K562 (cell line): ENCODE results near the gene PSMA2. TPM values are rescaled to one million over a fixed set of nuclear protein-coding genes. Genes with fewer than 3 reads are reported as not detected.

Experiments
- ATAC-seq: fragments of 200-7000 bp; cut with Tn5 transposase; 3 replicates; pipeline ENCODE4 v1.9.1; 2020; ENCODE audit warnings: moderate library complexity
- BruUV-seq: library from RNA; stranded (reverse); fragments of 400-500 nt; replicated peaks from 2 replicates; lab custom pipeline; 2021; lab: Mats Ljungman, UMichigan
- CTCF ChIA-PET: fragments of 300-600 bp; formaldehyde crosslinking; extraction: SDS; loops from one replicate; lab custom pipeline; 2021; ENCODE audit warnings: low intra/inter-chr PET ratio; lab: Yijun Ruan, JAX
- POLR2A ChIA-PET: fragments of 300-600, 350-650 bp; sonication (Branson Sonifier 250); formaldehyde crosslinking; extraction: SDS; loops from one replicate; lab custom pipeline; 2021; ENCODE audit warnings: antibody characterized with exemption, inconsistent platforms; lab: Yijun Ruan, JAX
- DNase-seq, 4 experiments: peaks; one replicate each; pipeline versions ENCODE4 v3.0.0 to v3.0.0-alpha.2; 2011 to 2018; ENCODE audit warnings: low spot score in 3 of 4, mixed read lengths in 3 of 4; ENCODE audit errors: extremely low read depth in 1 of 4
- FAIRE-seq: peaks from 2 replicates; lab custom pipeline; 2011; peaks lifted over from hg19 to GRCh38; lab: Jason Lieb, UNC
- H2AFZ ChIP-seq: 2 replicates; pipeline ENCODE4 v1.6.0; 2011; ENCODE audit warnings: low read depth, low read length, control low read depth, inconsistent platforms
- H3K27ac ChIP-seq: fragments of 200-600 bp; 3 replicates; pipeline ENCODE4 v1.8.0; 2011; ENCODE audit warnings: low read depth, mild to moderate bottlenecking, control low read depth, inconsistent platforms, low read length, moderate library complexity, mixed read lengths; ENCODE audit errors: extremely low read depth
- H3K27me3 ChIP-seq, 2 experiments: fragments of 300-600 bp in 1 of 2; 2 replicates in 1 of 2; 3 replicates in 1 of 2; pipeline versions ENCODE4 v1.6.0 to v1.8.0; 2011; ENCODE audit warnings: inconsistent platforms in 2 of 2, low read length in 2 of 2, mild to moderate bottlenecking in 1 of 2, mixed read lengths in 1 of 2, moderate library complexity in 1 of 2; ENCODE audit not compliant: control insufficient read depth in 2 of 2, insufficient read depth in 2 of 2
- H3K36me3 ChIP-seq: fragments of 300-600 bp; 3 replicates; pipeline ENCODE4 v1.8.0; 2011; ENCODE audit warnings: mild to moderate bottlenecking, low read length, inconsistent platforms; ENCODE audit not compliant: control insufficient read depth, insufficient read depth
- H3K4me1 ChIP-seq, 2 experiments: fragments of 200-600 bp in 1 of 2; replicated peaks in 1 of 2; 2 replicates in 1 of 2; 3 replicates in 1 of 2; pipeline versions ENCODE4 v1.5.1 to v1.8.0; 2011; ENCODE audit warnings: inconsistent platforms in 2 of 2, low read length in 2 of 2, mild to moderate bottlenecking in 1 of 2, mixed read lengths in 1 of 2, moderate library complexity in 1 of 2; ENCODE audit not compliant: control insufficient read depth in 2 of 2, insufficient read depth in 2 of 2
- H3K4me2 ChIP-seq: 2 replicates; pipeline ENCODE4 v1.6.1; 2011; ENCODE audit warnings: low read length, control low read depth, inconsistent platforms, mixed read lengths; ENCODE audit not compliant: insufficient read depth
- H3K4me3 ChIP-seq: fragments of 200-600 bp; sonication (generic), shearing (Covaris generic); 2 replicates; pipeline ENCODE4 v1.5.1; 2016; ENCODE audit warnings: control low read depth, inconsistent platforms
- H3K79me2 ChIP-seq: fragments of 200-600 bp; 3 replicates; pipeline ENCODE4 v1.8.0; 2011; ENCODE audit warnings: low read length, inconsistent platforms; ENCODE audit not compliant: control insufficient read depth, insufficient read depth
- H3K9ac ChIP-seq, 2 experiments: 2 replicates each; pipeline versions ENCODE4 v1.6.0 to v1.6.1; 2011; ENCODE audit warnings: low read depth in 2 of 2, low read length in 2 of 2, control low read depth in 1 of 2, inconsistent platforms in 1 of 2, mild to moderate bottlenecking in 1 of 2, mixed read lengths in 1 of 2; ENCODE audit not compliant: insufficient read depth in 1 of 2
- H3K9me1 ChIP-seq: one replicate; pipeline ENCODE4 v1.6.0; 2011; ENCODE audit warnings: inconsistent platforms, mild to moderate bottlenecking, low read length, moderate library complexity; ENCODE audit not compliant: control insufficient read depth, insufficient read depth
- H3K9me3 ChIP-seq: replicated peaks from 2 replicates; pipeline ENCODE4 v1.5.1; 2011; ENCODE audit warnings: low read depth, low read length, inconsistent platforms; ENCODE audit not compliant: control insufficient read depth, insufficient read depth
- H4K20me1 ChIP-seq: replicated peaks from 2 replicates; pipeline ENCODE4 v1.6.1; 2011; ENCODE audit warnings: low read length, inconsistent platforms, mixed read lengths; ENCODE audit not compliant: control insufficient read depth, insufficient read depth
- GATA2 ChIP-seq: sonication (generic); formaldehyde crosslinking; IDR thresholded peaks from 2 replicates; pipeline ENCODE4 v1.4.0; 2020; ENCODE audit warnings: mild to moderate bottlenecking, missing genetic modification reagents
- GATAD2A ChIP-seq: fragments of 450-650 bp; IDR thresholded peaks from 2 replicates; pipeline ENCODE4 v1.6.1; 2017
- GTF2A2 ChIP-seq: IDR thresholded peaks from 2 replicates; pipeline ENCODE4 v1.6.1; 2016; ENCODE audit warnings: mild to moderate bottlenecking, missing genetic modification characterization, missing compliant biosample characterization
- HDGF ChIP-seq: fragments of 450-650 bp; IDR thresholded peaks from 2 replicates; pipeline ENCODE4 v1.6.1; 2016
- HNRNPL ChIP-seq: fragments of 200-400 bp; formaldehyde crosslinking; IDR thresholded peaks from 2 replicates; pipeline ENCODE4 v1.6.1; 2017; ENCODE audit warnings: low read depth, mild to moderate bottlenecking, low read length
- KLF16 ChIP-seq: IDR thresholded peaks from 2 replicates; pipeline ENCODE4 v1.6.1; 2016; ENCODE audit warnings: antibody characterized with exemption
- PHF21A ChIP-seq: fragments of 450-650 bp; IDR thresholded peaks from 2 replicates; pipeline ENCODE4 v1.6.1; 2017; ENCODE audit warnings: low read depth, borderline replicate concordance
- PRMT5 ChIP-seq: sonication (generic); formaldehyde crosslinking; IDR thresholded peaks from 2 replicates; pipeline ENCODE4 v1.5.0; 2020; ENCODE audit warnings: missing genetic modification reagents
- RBM25 ChIP-seq: fragments of 200-400 bp; formaldehyde crosslinking; IDR thresholded peaks from 2 replicates; pipeline ENCODE4 v1.6.1; 2018; ENCODE audit warnings: low read length, low read depth, moderate library complexity; ENCODE audit not compliant: severe bottlenecking
- SP2 ChIP-seq: IDR thresholded peaks from 2 replicates; pipeline ENCODE4 v1.6.1; 2011; ENCODE audit warnings: mild to moderate bottlenecking, low read depth, low read length, moderate library complexity; ENCODE audit not compliant: poor library complexity, severe bottlenecking; ENCODE audit errors: extremely low read depth
- SRSF3 ChIP-seq: fragments of 200-400 bp; formaldehyde crosslinking; IDR thresholded peaks from 2 replicates; pipeline ENCODE4 v1.6.1; 2016; ENCODE audit warnings: mild to moderate bottlenecking, low read length, moderate library complexity; ENCODE audit not compliant: insufficient read depth
- ZNF324 ChIP-seq: fragments of 250-450 bp; sonication (Bioruptor Pico); IDR thresholded peaks from 2 replicates; pipeline ENCODE4 v1.4.0; 2020; ENCODE audit warnings: mild to moderate bottlenecking
- ZNF41 ChIP-seq: fragments of 250-450 bp; sonication (Bioruptor Pico); conservative IDR thresholded peaks from 2 replicates; pipeline ENCODE4 v1.4.0; 2020; ENCODE audit warnings: mild to moderate bottlenecking
- ZNF431 ChIP-seq: sonication (generic); formaldehyde crosslinking; IDR thresholded peaks from 2 replicates; pipeline ENCODE4 v1.8.0; 2022; ENCODE audit warnings: mild to moderate bottlenecking, missing genetic modification reagents
- WGBS: fragments of 100-300 bp; shearing (Covaris generic); methylation state at CpG from one replicate; pipeline ENCODE4 v1.1.6; 2016; ENCODE audit warnings: low coverage, mixed read lengths; ENCODE audit not compliant: insufficient coverage; ENCODE audit errors: missing lambda C conversion rate; 5-methylcytosine and 5-hydroxymethylcytosine counted together
- in situ Hi-C: fragments of 300-500 bp; cut with MboI; formaldehyde crosslinking; loops from 4 replicates; pipeline ENCODE4 v1.15.0; 2018; ENCODE audit warnings: inconsistent platforms, mixed read lengths
- intact Hi-C: fragments of 100-400 bp; cut with micrococcal nuclease; formaldehyde crosslinking; loops from 2 replicates; pipeline ENCODE4 v1.14.2; 2022
- polyA plus RNA-seq, 8 experiments: library from polyadenylated mRNA; depleted of rRNA in 4 of 8; stranded (reverse) in 5 of 8; unstranded in 3 of 8; fragments of >200 nt; fragmentation: Nextera tagmentation in 2 of 8; fragmentation: Illumina TruSeq in 1 of 8; extraction: Ambion mirVana in 2 of 8; extraction: Trizol in 1 of 8; gene quantifications; 2 replicates each; pipeline versions ENCODE4 v1.2.1 to v1.2.3, GENCODE V29; 2011 to 2014; ENCODE audit warnings: inconsistent platforms in 1 of 8, missing spikeins in 1 of 8
- total RNA-seq, 7 experiments: library from RNA; depleted of rRNA in 6 of 7; stranded (reverse); fragments of >200 nt in 6 of 7; fragmentation: Illumina TruSeq in 2 of 7; extraction: Trizol in 2 of 7; gene quantifications; 2 replicates each; pipeline versions ENCODE4 v1.2.1 to v1.2.3, GENCODE V29; 2011 to 2021; ENCODE audit warnings: low replicate concordance in 1 of 7
- TF ChIP-seq, protein P1 (sequence below), 2 experiments: fragments of 450-650 bp; conservative IDR thresholded peaks; 2 replicates each; pipeline ENCODE4 v1.6.1; 2017; ENCODE audit warnings: mild to moderate bottlenecking in 2 of 2, moderate library complexity in 2 of 2
- TF ChIP-seq, protein P2 (sequence below), 2 experiments: IDR thresholded peaks in 1 of 2; conservative IDR thresholded peaks in 1 of 2; 2 replicates each; pipeline ENCODE4 v1.6.1; 2016; ENCODE audit warnings: low read depth in 2 of 2, mild to moderate bottlenecking in 1 of 2, missing compliant biosample characterization in 1 of 2, missing genetic modification characterization in 1 of 2, moderate library complexity in 1 of 2

Gene PSMA2
- total and polyA plus RNA-seq, 9 of the 15 experiments (the other 6 are each of a cell fraction or from before 2014, with no cell fraction given), result 91.7 to 1,070 (median 213) TPM

DNA sequence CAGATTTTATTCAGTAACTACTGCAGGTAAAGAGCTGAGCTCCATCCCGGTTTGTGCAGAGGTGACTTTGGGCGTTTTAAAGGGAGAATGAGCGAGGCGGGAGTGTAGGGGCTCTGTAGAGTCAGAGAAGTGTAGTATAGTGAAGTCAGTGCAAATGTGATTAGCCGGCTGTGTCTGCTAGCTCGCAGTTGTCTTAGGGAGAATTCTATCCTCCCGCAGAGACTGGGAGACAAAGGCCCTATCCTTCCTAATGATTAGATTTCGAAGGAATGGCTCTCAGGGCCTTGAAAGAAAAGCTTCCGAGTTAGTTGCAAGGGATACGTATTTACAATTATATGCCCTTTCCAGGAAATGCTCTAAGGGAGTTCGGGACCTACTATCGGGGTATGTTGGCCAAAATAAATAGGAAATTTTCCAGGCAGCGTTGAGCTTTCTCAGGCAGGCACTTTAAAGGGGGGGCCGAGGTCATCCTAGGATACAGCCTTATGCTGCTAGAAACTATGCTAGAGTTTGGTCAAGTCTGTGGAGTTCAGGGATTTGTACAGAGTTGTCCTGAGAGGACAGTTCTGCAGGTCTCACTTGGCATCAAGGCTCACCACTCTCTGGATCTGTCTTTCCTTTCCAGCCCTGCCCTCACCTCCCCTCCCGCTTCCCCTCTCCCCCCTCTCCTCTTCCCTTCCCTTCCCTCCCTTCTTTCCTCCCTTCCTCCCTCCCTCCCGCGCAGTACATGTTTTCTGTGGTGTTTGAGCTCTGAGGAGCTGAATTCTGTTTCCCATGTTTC is 1.0 kb upstream of the PSMA2 start (continued):
- peak; percentile 48; the same call in 1 of the 2 replicates for TF ChIP-seq HDGF
- TF ChIP-seq, all 486 proteins: peak for 6

DNA sequence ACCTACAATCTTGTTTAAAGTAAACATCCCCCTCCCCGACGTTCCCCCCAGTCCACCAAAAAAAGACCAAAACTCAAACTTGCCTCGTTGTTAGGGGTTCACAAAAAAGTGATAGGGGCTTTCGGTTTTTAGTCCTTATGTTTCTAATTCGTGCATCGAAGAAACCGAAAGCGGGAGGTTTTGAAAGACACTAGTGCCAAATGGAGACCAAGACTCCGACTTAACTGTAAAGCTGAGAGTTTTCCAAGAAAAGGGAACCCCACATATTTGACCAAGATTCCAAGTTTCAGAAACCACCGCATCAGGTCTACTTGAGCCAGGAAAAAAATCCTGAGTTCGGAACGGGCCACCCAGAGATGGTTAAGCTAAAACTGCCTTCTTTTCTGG is 534 bp downstream of the PSMA2 start:
- H3K27me3 ChIP-seq, result no peaks in the 10 kb centered on the region
- peaks cover 64% of the 10 kb centered on the region for H3K36me3 ChIP-seq
- intact Hi-C loops (no loop called here), in situ Hi-C loops (loop anchor here (25.0 kb wide), 1 partner anchor 331 kb away; no protein-coding TSS in a partner anchor)
- peak overlapping the region; percentile 93 to 98 for H3K9ac ChIP-seq
- no peaks in the 10 kb centered on the region for H3K9me3 ChIP-seq
- H4K20me1 ChIP-seq, result peaks cover 13% of the 10 kb centered on the region; the same call in 1 of the 2 replicates
- 3% methylated on average over 11 of the region's 12 CpGs for WGBS
- no peak for DNase-seq
- POLR2A ChIA-PET, result interaction anchor here (0.6 to 3.3 kb wide), 16 partner anchors 9 to 925 kb away, joined by 3 to 18 read pairs (median 5); partner anchors contain the start of gene C7orf25
- no peaks in the 10 kb centered on the region for H3K9me1 ChIP-seq
- peaks cover 0 to 15% of the 10 kb centered on the region in 2 experiments; a peak in 4 of 5 replicates for H3K4me1 ChIP-seq
- CTCF ChIA-PET, result no interaction called here
- no TSS peak for BruUV-seq
- H3K79me2 ChIP-seq, result peaks cover 96% of the 10 kb centered on the region
- no peak for ATAC-seq
- peak overlapping the region; percentile 96 for H2AFZ ChIP-seq
- FAIRE-seq, result no peak
- peak overlapping the region; percentile 85 for H3K4me3 ChIP-seq
- peak overlapping the region; percentile 94; the same call in 1 of the 2 replicates for H3K4me2 ChIP-seq
- peak overlapping the region; percentile 89 for H3K27ac ChIP-seq
- TF ChIP-seq KLF16 (no peak), GATA2 (CRISPR knock-in tag) (no peak), ZNF431 (no peak), ZNF324 (CRISPR knock-in tag) (no peak), ZNF41 (CRISPR knock-in tag) (no peak), PRMT5 (no peak), PHF21A (0 out of 2 replicates have a peak, but pooled peaks have one; percentile 16), GTF2A2 (no peak), SP2 (no peak), SRSF3 (no peak), HNRNPL (no peak), RBM25 (no peak), GATAD2A (no peak)
- TF ChIP-seq, protein P1, sequence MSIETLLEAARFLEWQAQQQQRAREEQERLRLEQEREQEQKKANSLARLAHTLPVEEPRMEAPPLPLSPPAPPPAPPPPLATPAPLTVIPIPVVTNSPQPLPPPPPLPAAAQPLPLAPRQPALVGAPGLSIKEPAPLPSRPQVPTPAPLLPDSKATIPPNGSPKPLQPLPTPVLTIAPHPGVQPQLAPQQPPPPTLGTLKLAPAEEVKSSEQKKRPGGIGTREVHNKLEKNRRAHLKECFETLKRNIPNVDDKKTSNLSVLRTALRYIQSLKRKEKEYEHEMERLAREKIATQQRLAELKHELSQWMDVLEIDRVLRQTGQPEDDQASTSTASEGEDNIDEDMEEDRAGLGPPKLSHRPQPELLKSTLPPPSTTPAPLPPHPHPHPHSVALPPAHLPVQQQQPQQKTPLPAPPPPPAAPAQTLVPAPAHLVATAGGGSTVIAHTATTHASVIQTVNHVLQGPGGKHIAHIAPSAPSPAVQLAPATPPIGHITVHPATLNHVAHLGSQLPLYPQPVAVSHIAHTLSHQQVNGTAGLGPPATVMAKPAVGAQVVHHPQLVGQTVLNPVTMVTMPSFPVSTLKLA (conservative IDR thresholded peaks at IDR 0.05), result no peak
- TF ChIP-seq, protein P2, sequence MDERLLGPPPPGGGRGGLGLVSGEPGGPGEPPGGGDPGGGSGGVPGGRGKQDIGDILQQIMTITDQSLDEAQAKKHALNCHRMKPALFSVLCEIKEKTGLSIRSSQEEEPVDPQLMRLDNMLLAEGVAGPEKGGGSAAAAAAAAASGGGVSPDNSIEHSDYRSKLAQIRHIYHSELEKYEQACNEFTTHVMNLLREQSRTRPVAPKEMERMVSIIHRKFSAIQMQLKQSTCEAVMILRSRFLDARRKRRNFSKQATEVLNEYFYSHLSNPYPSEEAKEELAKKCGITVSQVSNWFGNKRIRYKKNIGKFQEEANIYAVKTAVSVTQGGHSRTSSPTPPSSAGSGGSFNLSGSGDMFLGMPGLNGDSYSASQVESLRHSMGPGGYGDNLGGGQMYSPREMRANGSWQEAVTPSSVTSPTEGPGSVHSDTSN (CRISPR knock-in tag; IDR thresholded peaks at IDR 0.05; ENCODE audit: low read depth), result no peak
- TF ChIP-seq, protein P2 (tag; conservative IDR thresholded peaks at IDR 0.05; ENCODE audit: low read depth), result no peak
